Testis (tissue), 3 donors: ENCODE data around the gene HINT2. TPM values are rescaled to one million over a fixed set of nuclear protein-coding genes. Genes with fewer than 3 reads are reported as not detected.

ENCODE experiments used
- DNase-seq: peaks from one replicate; pipeline ENCODE4 v3.0.0-alpha.2; 2019
- H3K27ac ChIP-seq, 2 donors: fragments of 200-600 bp; sonication (generic); one replicate each; pipeline ENCODE4 v1.5.1; 2019
- H3K27me3 ChIP-seq: fragments of 200-600 bp; sonication (generic); one replicate; pipeline ENCODE4 v1.5.1; 2019
- H3K36me3 ChIP-seq: fragments of 200-600 bp; sonication (generic); one replicate; pipeline ENCODE4 v1.5.1; 2017; ENCODE audit warnings: low read depth; ENCODE audit errors: missing control alignments
- H3K4me1 ChIP-seq: fragments of 200-600 bp; sonication (generic); one replicate; pipeline ENCODE4 v1.5.1; 2019
- H3K4me3 ChIP-seq, 2 donors: fragments of 200-600 bp; sonication (generic); one replicate each; pipeline ENCODE4 v1.5.1; 2017 to 2019
- H3K9me3 ChIP-seq: fragments of 200-600 bp; sonication (generic); one replicate; pipeline ENCODE4 v1.5.1; 2017
- CTCF ChIP-seq, 3 experiments: fragments of 450-650 bp in 2 of 3; fragments of 200-600 bp in 1 of 3; sonication (generic) in 1 of 3; IDR thresholded peaks; one replicate each; pipeline ENCODE4 v1.5.1; 2016 to 2019; ENCODE audit warnings: antibody characterized with exemption in 3 of 3, mild to moderate bottlenecking in 2 of 3, moderate library complexity in 1 of 3
- POLR2A ChIP-seq: fragments of 450-650 bp; IDR thresholded peaks from one replicate; pipeline ENCODE4 v1.6.1; 2017; ENCODE audit warnings: antibody characterized with exemption, mild to moderate bottlenecking, moderate library complexity
- WGBS, 2 donors: methylation state at CpG; one replicate each; pipeline ENCODE4 v1.1.5; 2018; 5-methylcytosine and 5-hydroxymethylcytosine counted together
- intact Hi-C: fragments of 100-400 bp; cut with DNase I; formaldehyde crosslinking; loops from one replicate; pipeline ENCODE4 v1.15.1; 2023; ENCODE audit warnings: low total_unique reads
- polyA plus RNA-seq: library from polyadenylated mRNA; stranded (reverse); fragments of 350-450 nt; fragmentation: Illumina TruSeq; extraction: RNeasy Lipid Tissue Mini Kit (QIAGEN cat#74804); gene quantifications from one replicate; pipeline ENCODE4 v1.2.3, GENCODE V29; 2014; ENCODE audit warnings: low read depth, low replicate concordance; ENCODE audit not compliant: insufficient read depth
- total RNA-seq, 2 donors: library from RNA; depleted of rRNA; stranded (reverse); fragments of >200 nt; gene quantifications; one replicate each; pipeline ENCODE4 v1.2.3, GENCODE V29; 2016

HINT2 gene
- total and polyA plus RNA-seq, 3 donors from 2014 or later = 36.1 to 55.1 (median 36.9) TPM

- Histone ChIP-seq H3K27me3 (no peaks in the 10 kb centered on the region), H3K4me1 (peaks cover 19% of the 10 kb centered on the region), H3K27ac (peak overlapping the region in 1 of 2 donors; percentile 31), H3K4me3 (no peak overlapping the region), H3K36me3 (no peaks in the 10 kb centered on the region), H3K9me3 (no peaks in the 10 kb centered on the region)
- 71 to 88% methylated on average over 4 of the region's 4 CpGs for WGBS, 2 donors
- DNase-seq = no peak
- intact Hi-C loops = no loop called here
- TF ChIP-seq POLR2A (no peak), CTCF (IDR thresholded peaks at IDR 0.05) (no peak)
Observed at GRCh38 chr9:35776018-35776417, 38.8 kb downstream of the HINT2 start.

GRCh38 chr9:35774907-35775635 lies 39.8 kb downstream of the HINT2 start:
- Histone ChIP-seq H3K4me3 (no peak overlapping the region), H3K36me3 (no peaks in the 10 kb centered on the region), H3K27me3 (no peaks in the 10 kb centered on the region), H3K27ac (peak overlapping the region in 1 of 2 donors; percentile 31), H3K9me3 (no peaks in the 10 kb centered on the region), H3K4me1 (peaks cover 25% of the 10 kb centered on the region)
- WGBS, 2 donors = 33 to 45% methylated on average over 7 of the region's 7 CpGs
- intact Hi-C loops = no loop called here
- TF ChIP-seq CTCF (IDR thresholded peaks at IDR 0.05) = no peak
- no peak for TF ChIP-seq POLR2A
- no peak for DNase-seq

- H3K27ac ChIP-seq = no peak overlapping the region
- DNase-seq = no peak
- no peaks in the 10 kb centered on the region for H3K36me3 ChIP-seq
- no peak overlapping the region for H3K4me3 ChIP-seq
- no peak for TF ChIP-seq POLR2A
- no peak for TF ChIP-seq CTCF (IDR thresholded peaks at IDR 0.05)
- intact Hi-C loops = no loop called here
- H3K27me3 ChIP-seq = no peaks in the 10 kb centered on the region
- H3K9me3 ChIP-seq = no peaks in the 10 kb centered on the region
- 84 to 93% methylated on average over 3 of the region's 3 CpGs for WGBS, 2 donors
- H3K4me1 ChIP-seq = peaks cover 25% of the 10 kb centered on the region
Observed at GRCh38 chr9:35771943-35772342, 42.9 kb downstream of the HINT2 start.

- Histone ChIP-seq H3K4me3 (no peak overlapping the region), H3K4me1 (peaks cover 25% of the 10 kb centered on the region), H3K27me3 (no peaks in the 10 kb centered on the region), H3K36me3 (no peaks in the 10 kb centered on the region), H3K27ac (peak overlapping the region in 1 of 2 donors; percentile 37), H3K9me3 (no peaks in the 10 kb centered on the region)
- WGBS, 2 donors = 46 to 47% methylated on average over 1 of the region's 1 CpG
- intact Hi-C loops = no loop called here
- no peak for TF ChIP-seq CTCF (IDR thresholded peaks at IDR 0.05)
- no peak for TF ChIP-seq POLR2A
- peak; percentile 43 for DNase-seq
Observed at GRCh38 chr9:35771534-35771933, 43.3 kb downstream of the HINT2 start.

GRCh38 chr9:35771075-35771433 lies 43.8 kb downstream of the HINT2 start:
- H3K9me3 ChIP-seq = no peaks in the 10 kb centered on the region
- intact Hi-C loops = no loop called here
- peaks cover 25% of the 10 kb centered on the region for H3K4me1 ChIP-seq
- DNase-seq = peak; percentile 60
- peak overlapping the region in 1 of 2 donors; percentile 37 for H3K27ac ChIP-seq
- H3K36me3 ChIP-seq = no peaks in the 10 kb centered on the region
- H3K4me3 ChIP-seq = no peak overlapping the region
- H3K27me3 ChIP-seq = no peaks in the 10 kb centered on the region
- 24 to 39% methylated on average over 4 of the region's 4 CpGs for WGBS, 2 donors
- TF ChIP-seq CTCF (IDR thresholded peaks at IDR 0.05) = no peak
- TF ChIP-seq POLR2A = no peak
